Thoracic aorta (tissue), 2 donors: ENCODE results near the gene ANKFN1. TPM values are rescaled to one million over a fixed set of nuclear protein-coding genes. Genes with fewer than 3 reads are reported as not detected.
"Not testable (repeated sequence)": the region's sequence is repeated elsewhere in the genome, so short reads cannot be mapped to it uniquely, and the experiment has no call there.

Experiments used
- ATAC-seq: fragments of 150-250 bp; one replicate; pipeline ENCODE4 v1.8.0; 2017; ENCODE audit warnings: low read depth; ENCODE audit not compliant: insufficient number of reproducible peaks, low FRiP score
- DNase-seq: peaks from one replicate; pipeline ENCODE4 v3.0.0-alpha.2; 2020; ENCODE audit warnings: low spot score
- H3K27ac ChIP-seq, 2 donors: fragments of 200-600 bp; sonication (generic); 1 replicate in 1 of 2; 2 replicates in 1 of 2; pipeline ENCODE4 v1.5.1; 2016; ENCODE audit warnings: mild to moderate bottlenecking in 2 of 2, moderate library complexity in 2 of 2
- H3K27me3 ChIP-seq: fragments of 200-600 bp; sonication (generic); replicated peaks from 2 replicates; pipeline ENCODE4 v1.6.0; 2016; ENCODE audit warnings: mild to moderate bottlenecking; ENCODE audit not compliant: insufficient read depth
- H3K36me3 ChIP-seq: fragments of 200-600 bp; sonication (generic); one replicate; pipeline ENCODE4 v1.5.1; 2016
- H3K4me1 ChIP-seq, 2 donors: fragments of 200-600 bp; sonication (generic); 1 replicate in 1 of 2; 2 replicates in 1 of 2; pipeline versions ENCODE4 v1.5.1 to v1.6.0; 2016; ENCODE audit warnings: low read depth in 2 of 2, mild to moderate bottlenecking in 1 of 2; ENCODE audit not compliant: control insufficient read depth in 1 of 2
- H3K4me3 ChIP-seq: fragments of 200-600 bp; sonication (generic); 2 replicates; pipeline ENCODE4 v1.5.1; 2016; ENCODE audit warnings: mild to moderate bottlenecking
- H3K9me3 ChIP-seq: fragments of 200-600 bp; sonication (generic); 2 replicates; pipeline ENCODE4 v1.5.1; 2016
- total RNA-seq, 2 donors: library from RNA; depleted of rRNA; stranded (reverse); fragments of >200 nt; gene quantifications; one replicate each; pipeline versions ENCODE4 v1.1.0 to v1.2.3, GENCODE V29; 2016
- TF ChIP-seq, protein P1 (sequence below): fragments of 200-600 bp; sonication (generic); IDR thresholded peaks from one replicate; pipeline ENCODE4 v1.5.1; 2019; ENCODE audit warnings: antibody characterized with exemption

The ANKFN1 gene
- total RNA-seq, 2 donors from 2014 or later, result 0.68 TPM; not detected in 1

DNA sequence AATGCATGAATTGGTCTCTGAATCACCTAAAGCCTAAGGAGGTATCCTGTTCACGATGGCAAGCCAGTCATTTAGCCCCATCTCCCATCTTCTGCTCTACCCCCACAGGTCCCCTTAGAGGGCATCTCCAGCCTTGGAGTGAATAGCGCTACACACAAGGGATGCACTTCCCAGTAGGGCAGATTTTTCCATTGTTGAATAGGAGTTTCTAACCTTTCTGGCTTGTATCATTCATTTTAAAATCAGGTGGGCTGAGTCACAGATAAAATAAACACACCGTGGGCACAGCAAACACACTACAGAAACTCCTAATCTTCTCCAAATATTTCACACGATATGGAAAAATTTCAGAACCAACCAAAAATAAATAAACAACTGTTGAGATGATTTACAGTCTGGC lies 239.0 kb downstream of the ANKFN1 start:
- no peak for DNase-seq
- Histone ChIP-seq H3K4me1 (no peaks in the 10 kb centered on the region), H3K27ac (no peak overlapping the region), H3K27me3 (no peaks in the 10 kb centered on the region), H3K36me3 (no peaks in the 10 kb centered on the region), H3K4me3 (no peak overlapping the region), H3K9me3 (no peaks in the 10 kb centered on the region)
- no peak for ATAC-seq
- TF ChIP-seq, protein P1, sequence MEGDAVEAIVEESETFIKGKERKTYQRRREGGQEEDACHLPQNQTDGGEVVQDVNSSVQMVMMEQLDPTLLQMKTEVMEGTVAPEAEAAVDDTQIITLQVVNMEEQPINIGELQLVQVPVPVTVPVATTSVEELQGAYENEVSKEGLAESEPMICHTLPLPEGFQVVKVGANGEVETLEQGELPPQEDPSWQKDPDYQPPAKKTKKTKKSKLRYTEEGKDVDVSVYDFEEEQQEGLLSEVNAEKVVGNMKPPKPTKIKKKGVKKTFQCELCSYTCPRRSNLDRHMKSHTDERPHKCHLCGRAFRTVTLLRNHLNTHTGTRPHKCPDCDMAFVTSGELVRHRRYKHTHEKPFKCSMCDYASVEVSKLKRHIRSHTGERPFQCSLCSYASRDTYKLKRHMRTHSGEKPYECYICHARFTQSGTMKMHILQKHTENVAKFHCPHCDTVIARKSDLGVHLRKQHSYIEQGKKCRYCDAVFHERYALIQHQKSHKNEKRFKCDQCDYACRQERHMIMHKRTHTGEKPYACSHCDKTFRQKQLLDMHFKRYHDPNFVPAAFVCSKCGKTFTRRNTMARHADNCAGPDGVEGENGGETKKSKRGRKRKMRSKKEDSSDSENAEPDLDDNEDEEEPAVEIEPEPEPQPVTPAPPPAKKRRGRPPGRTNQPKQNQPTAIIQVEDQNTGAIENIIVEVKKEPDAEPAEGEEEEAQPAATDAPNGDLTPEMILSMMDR, result no peak

DNA sequence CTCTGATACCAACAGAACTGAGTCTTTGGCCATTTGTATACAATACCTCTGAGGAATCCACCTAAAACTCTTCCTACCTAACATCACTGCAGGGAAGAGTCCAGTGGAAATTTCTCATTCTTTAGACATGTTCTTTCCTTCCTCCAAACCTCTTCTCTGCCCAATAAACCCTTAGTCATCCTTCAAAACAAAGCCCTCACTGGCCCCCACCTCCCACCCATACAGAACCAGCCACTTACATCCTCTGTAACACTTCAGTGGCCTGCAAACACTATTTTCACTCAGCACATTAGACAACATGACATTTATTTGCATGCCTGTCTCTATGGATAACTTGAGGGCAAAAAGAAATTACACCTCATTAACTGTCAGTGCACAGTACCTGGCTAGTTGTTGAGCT lies 239.9 kb downstream of the ANKFN1 start:
- H3K27ac ChIP-seq, result no peak overlapping the region
- H3K4me3 ChIP-seq, result no peak overlapping the region
- ATAC-seq, result no peak
- DNase-seq, result no peak
- no peaks in the 10 kb centered on the region for H3K27me3 ChIP-seq
- TF ChIP-seq, protein P1, result no peak
- no peaks in the 10 kb centered on the region for H3K9me3 ChIP-seq
- H3K36me3 ChIP-seq, result no peaks in the 10 kb centered on the region
- H3K4me1 ChIP-seq, result no peaks in the 10 kb centered on the region

DNA sequence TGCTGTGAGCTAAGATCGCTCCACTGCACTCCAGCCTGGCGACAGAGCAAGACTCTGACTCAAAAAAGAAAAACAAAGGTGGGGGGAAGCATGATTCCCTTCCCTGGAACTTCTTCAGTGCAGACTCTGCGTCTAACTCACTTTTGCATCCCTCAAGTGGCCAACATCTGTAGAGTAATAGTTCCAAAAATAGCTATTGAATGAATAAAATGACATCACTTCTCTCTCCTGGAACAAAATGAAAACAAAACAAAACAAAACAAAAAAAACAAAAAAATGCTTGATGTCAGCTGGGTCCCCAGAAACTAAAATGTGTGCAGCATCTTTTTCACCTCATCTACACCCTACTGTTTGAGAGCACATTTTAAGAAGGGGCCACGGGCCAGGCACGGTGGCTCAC lies 242.5 kb downstream of the ANKFN1 start:
- no peaks in the 10 kb centered on the region for H3K27me3 ChIP-seq
- no peaks in the 10 kb centered on the region for H3K9me3 ChIP-seq
- H3K4me3 ChIP-seq, result no peak overlapping the region
- DNase-seq (no peak), ATAC-seq (no peak)
- H3K4me1 ChIP-seq, result no peaks in the 10 kb centered on the region
- no peaks in the 10 kb centered on the region for H3K36me3 ChIP-seq
- H3K27ac ChIP-seq, result no peak overlapping the region
- TF ChIP-seq, protein P1, result no peak

DNA sequence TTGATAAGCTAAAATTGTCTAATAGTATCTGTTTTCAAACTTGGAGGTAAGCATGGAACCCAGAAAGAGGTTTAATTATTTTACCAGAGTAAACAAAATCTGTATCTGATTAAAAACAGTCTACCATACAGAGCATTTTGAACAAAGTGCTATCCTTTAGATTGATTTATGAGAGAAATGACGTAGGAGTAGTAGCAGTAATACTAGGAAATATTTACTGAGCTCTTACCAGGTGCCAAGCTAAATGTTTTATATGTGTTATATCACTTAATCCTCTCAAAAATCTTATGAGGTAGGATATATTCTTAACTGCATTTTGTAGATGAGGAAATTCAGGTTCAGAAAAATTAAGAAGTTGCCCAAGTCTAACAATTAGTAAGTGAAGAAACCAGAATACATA lies 253.8 kb downstream of the ANKFN1 start:
- no peak for ATAC-seq
- TF ChIP-seq, protein P1, result no peak
- H3K27me3 ChIP-seq, result no peaks in the 10 kb centered on the region
- no peak overlapping the region for H3K4me3 ChIP-seq
- no peaks in the 10 kb centered on the region for H3K36me3 ChIP-seq
- H3K9me3 ChIP-seq, result no peaks in the 10 kb centered on the region
- no peak overlapping the region for H3K27ac ChIP-seq
- no peak for DNase-seq
- H3K4me1 ChIP-seq, result no peaks in the 10 kb centered on the region

DNA sequence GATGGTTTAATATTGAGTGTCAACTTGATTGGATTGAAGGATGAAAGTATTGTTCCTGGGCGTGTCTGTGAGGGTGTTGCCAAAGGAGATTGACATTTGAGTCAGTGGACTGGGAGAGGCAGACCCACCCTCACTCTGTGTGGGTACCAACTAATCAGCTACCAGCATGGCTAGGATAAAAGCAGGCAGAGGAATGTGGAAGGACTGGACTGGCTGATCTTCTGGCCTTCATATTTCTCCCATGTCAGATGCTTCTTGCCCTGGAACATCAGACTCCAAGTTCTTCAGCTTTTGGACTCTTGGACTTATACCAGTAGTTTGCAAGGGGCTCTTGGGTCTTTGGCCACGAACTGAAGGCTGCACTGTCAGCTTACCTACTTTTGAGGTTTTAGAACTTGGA lies 259.1 kb downstream of the ANKFN1 start:
- H3K4me3 ChIP-seq, H3K4me1 ChIP-seq, H3K27me3 ChIP-seq, H3K9me3 ChIP-seq, DNase-seq, ATAC-seq, H3K36me3 ChIP-seq, H3K27ac ChIP-seq: not testable (repeated sequence)

DNA sequence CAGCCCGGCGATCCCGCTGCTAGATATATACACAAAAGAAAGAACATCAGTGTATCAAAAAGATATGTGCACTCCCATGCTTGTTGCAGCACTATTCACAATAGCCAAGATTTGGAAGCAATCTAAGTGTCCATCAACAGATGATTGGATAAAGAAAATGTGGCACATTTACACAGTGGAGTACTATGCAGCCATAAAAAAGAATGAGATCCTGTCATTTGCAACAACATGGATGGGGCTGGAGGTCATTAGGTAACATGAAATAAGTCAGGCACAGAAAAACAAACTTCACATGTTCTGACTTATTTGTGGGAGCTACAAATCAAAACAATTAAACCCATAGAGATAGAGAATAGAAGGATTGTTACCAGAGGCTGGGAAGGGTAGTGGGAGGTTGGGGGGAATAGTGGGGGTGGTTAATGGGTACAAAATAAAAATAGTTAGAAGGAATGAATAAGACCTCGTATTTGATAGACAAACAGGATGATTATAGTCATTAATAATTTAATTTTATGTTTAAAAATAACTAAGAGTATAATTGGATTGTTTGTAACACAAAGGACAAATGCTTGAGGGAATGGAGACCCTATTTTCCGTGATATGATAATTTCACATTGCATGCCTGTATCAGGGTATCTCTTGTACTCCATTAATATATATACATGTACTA lies 263.5 kb downstream of the ANKFN1 start:
- DNase-seq, result no peak
- Histone ChIP-seq H3K4me3 (no peak overlapping the region), H3K9me3 (no peaks in the 10 kb centered on the region), H3K36me3 (no peaks in the 10 kb centered on the region), H3K27me3 (no peaks in the 10 kb centered on the region), H3K27ac (no peak overlapping the region), H3K4me1 (no peaks in the 10 kb centered on the region)
- TF ChIP-seq, protein P1, result no peak
- no peak for ATAC-seq
